Endothelial cell (in vitro differentiated cells): ENCODE data around the gene CHSY3. TPM values are rescaled to one million over a fixed set of nuclear protein-coding genes. Genes with fewer than 3 reads are reported as not detected.

ENCODE experiments used
- DNase-seq: peaks from one replicate; pipeline ENCODE4 v3.0.0; 2021; ENCODE audit warnings: low spot score
- H3K27ac Mint-ChIP-seq: one replicate; pipeline ENCODE4 v1.8.0; 2021; ENCODE audit warnings: mixed read lengths, inconsistent platforms; ENCODE audit not compliant: unreplicated experiment
- H3K27me3 Mint-ChIP-seq: one replicate; pipeline ENCODE4 v1.8.0; 2021; ENCODE audit warnings: mild to moderate bottlenecking, moderate library complexity, mixed read lengths, inconsistent platforms; ENCODE audit not compliant: unreplicated experiment
- H3K36me3 Mint-ChIP-seq: one replicate; pipeline ENCODE4 v1.8.0; 2021; ENCODE audit warnings: mild to moderate bottlenecking, low read depth, mixed read lengths, inconsistent platforms; ENCODE audit not compliant: unreplicated experiment
- H3K4me1 Mint-ChIP-seq: one replicate; pipeline ENCODE4 v1.8.0; 2021; ENCODE audit warnings: mild to moderate bottlenecking, mixed read lengths, inconsistent platforms; ENCODE audit not compliant: unreplicated experiment
- H3K4me3 Mint-ChIP-seq: one replicate; pipeline ENCODE4 v1.8.0; 2021; ENCODE audit warnings: mild to moderate bottlenecking, mixed read lengths, inconsistent platforms; ENCODE audit not compliant: unreplicated experiment
- H3K9me3 Mint-ChIP-seq: one replicate; pipeline ENCODE4 v1.8.0; 2021; ENCODE audit warnings: mixed read lengths, inconsistent platforms; ENCODE audit not compliant: unreplicated experiment
- total RNA-seq: library from RNA; stranded (reverse); fragmentation: NEBNext Ultra II Directional; extraction: Animal tissue kit (Norgen Biotek cat#: 25700); gene quantifications from one replicate; pipeline ENCODE4 v1.2.1, GENCODE V29; 2021; ENCODE audit not compliant: unreplicated experiment
- TF ChIP-seq, protein P1 (sequence below): fragments of 200-600 bp; sonication (generic); IDR thresholded peaks from one replicate; pipeline ENCODE4 v1.5.0; 2021; ENCODE audit warnings: antibody characterized with exemption; ENCODE audit not compliant: unreplicated experiment

The CHSY3 gene
- total RNA-seq, 1 donor from 2014 or later, result 21.2 TPM

GRCh38 chr5:130034566-130035210, 130.4 kb downstream of the CHSY3 start:
- Mint-ChIP-seq H3K36me3 (no peaks in the 10 kb centered on the region), H3K9me3 (no peaks in the 10 kb centered on the region), H3K27me3 (no peaks in the 10 kb centered on the region), H3K4me3 (no peak overlapping the region), H3K27ac (no peak overlapping the region), H3K4me1 (peaks cover 17% of the 10 kb centered on the region)
- DNase-seq, result no peak
- TF ChIP-seq, protein P1, sequence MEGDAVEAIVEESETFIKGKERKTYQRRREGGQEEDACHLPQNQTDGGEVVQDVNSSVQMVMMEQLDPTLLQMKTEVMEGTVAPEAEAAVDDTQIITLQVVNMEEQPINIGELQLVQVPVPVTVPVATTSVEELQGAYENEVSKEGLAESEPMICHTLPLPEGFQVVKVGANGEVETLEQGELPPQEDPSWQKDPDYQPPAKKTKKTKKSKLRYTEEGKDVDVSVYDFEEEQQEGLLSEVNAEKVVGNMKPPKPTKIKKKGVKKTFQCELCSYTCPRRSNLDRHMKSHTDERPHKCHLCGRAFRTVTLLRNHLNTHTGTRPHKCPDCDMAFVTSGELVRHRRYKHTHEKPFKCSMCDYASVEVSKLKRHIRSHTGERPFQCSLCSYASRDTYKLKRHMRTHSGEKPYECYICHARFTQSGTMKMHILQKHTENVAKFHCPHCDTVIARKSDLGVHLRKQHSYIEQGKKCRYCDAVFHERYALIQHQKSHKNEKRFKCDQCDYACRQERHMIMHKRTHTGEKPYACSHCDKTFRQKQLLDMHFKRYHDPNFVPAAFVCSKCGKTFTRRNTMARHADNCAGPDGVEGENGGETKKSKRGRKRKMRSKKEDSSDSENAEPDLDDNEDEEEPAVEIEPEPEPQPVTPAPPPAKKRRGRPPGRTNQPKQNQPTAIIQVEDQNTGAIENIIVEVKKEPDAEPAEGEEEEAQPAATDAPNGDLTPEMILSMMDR, result no peak

- DNase-seq, result no peak
- TF ChIP-seq, protein P1, result no peak
- H3K27me3 Mint-ChIP-seq, result no peaks in the 10 kb centered on the region
- H3K9me3 Mint-ChIP-seq, result no peaks in the 10 kb centered on the region
- no peak overlapping the region for H3K27ac Mint-ChIP-seq
- H3K36me3 Mint-ChIP-seq, result no peaks in the 10 kb centered on the region
- H3K4me3 Mint-ChIP-seq, result no peak overlapping the region
- H3K4me1 Mint-ChIP-seq, result peaks cover 17% of the 10 kb centered on the region
These were observed 131.1 kb downstream of the CHSY3 start for GRCh38 chr5:130035388-130035787.

DNA sequence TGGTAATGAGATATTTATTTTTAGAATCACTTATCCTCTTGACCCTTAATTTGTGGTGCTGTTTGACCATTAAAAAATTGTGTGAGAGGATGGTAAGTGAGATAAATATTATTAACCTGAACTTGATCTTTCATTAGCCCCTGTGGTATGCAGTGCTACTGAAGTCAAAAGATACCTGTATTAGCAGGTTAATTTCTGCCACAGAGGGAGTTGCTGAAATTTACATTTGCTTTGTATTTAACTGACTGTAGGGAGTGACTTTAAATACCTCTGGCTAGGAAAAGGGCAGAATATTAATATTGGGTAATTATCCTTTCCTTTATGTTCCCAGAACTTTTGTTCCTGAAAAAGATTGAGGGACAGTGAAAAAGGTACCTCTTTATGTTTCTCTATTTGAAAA, 133.6 kb downstream of the CHSY3 start:
- DNase-seq, result no peak
- Mint-ChIP-seq H3K27ac (no peak overlapping the region), H3K4me3 (no peak overlapping the region), H3K36me3 (no peaks in the 10 kb centered on the region), H3K27me3 (peaks cover 2% of the 10 kb centered on the region), H3K4me1 (peaks cover 17% of the 10 kb centered on the region), H3K9me3 (no peaks in the 10 kb centered on the region)
- TF ChIP-seq, protein P1, result no peak

- DNase-seq, result no peak
- H3K27me3 Mint-ChIP-seq, result peaks cover 6% of the 10 kb centered on the region
- no peak overlapping the region for H3K27ac Mint-ChIP-seq
- H3K9me3 Mint-ChIP-seq, result no peaks in the 10 kb centered on the region
- H3K4me3 Mint-ChIP-seq, result no peak overlapping the region
- peaks cover under 1% of the 10 kb centered on the region for H3K4me1 Mint-ChIP-seq
- H3K36me3 Mint-ChIP-seq, result peaks cover 6% of the 10 kb centered on the region
- TF ChIP-seq, protein P1, result no peak
These were observed 139.6 kb downstream of the CHSY3 start for GRCh38 chr5:130043834-130044233.

- DNase-seq, result no peak
- no peaks in the 10 kb centered on the region for H3K4me1 Mint-ChIP-seq
- H3K4me3 Mint-ChIP-seq, result peak overlapping the region; percentile 2
- H3K36me3 Mint-ChIP-seq, result peaks cover 6% of the 10 kb centered on the region
- peaks cover 6% of the 10 kb centered on the region for H3K27me3 Mint-ChIP-seq
- no peaks in the 10 kb centered on the region for H3K9me3 Mint-ChIP-seq
- H3K27ac Mint-ChIP-seq, result no peak overlapping the region
- TF ChIP-seq, protein P1, result no peak
These were observed 141.1 kb downstream of the CHSY3 start for GRCh38 chr5:130045334-130045733.
